ENCODE measurements around the gene POMGNT1.

The POMGNT1 gene

DNA sequence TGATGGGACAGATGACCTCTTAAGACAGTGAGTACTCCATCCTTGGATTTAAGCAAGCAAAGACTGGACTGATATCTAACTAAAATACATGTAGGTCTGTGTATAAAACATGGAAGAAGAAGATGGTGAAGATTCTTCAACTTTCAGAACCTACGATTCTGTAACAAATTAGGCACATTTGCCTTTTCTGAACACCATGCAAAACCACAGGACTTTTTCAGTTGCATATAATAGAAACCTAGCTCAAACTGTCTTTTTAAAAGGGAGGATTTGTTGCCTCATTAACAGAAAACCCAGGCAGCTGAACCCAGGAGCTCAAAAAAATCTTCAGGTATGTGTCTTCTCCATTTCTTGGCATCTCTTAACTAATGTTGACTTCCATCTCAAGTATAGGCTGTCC lies 38.0 kb downstream of the POMGNT1 start:
- Histone ChIP-seq H3K27me3 (ENCODE audit: insufficient read depth, poor library complexity, severe bottlenecking) (no peaks in the 10 kb centered on the region), H3K4me3 (replicated peaks; ENCODE audit: insufficient read depth, low read length) (no peak overlapping the region), H3K27ac (replicated peaks) (no peak overlapping the region)
- TF ChIP-seq GABPA (IDR thresholded peaks at IDR 0.05; ENCODE audit: low read depth) (no peak), SPI1 (IDR thresholded peaks at IDR 0.05; ENCODE audit: borderline replicate concordance, low read depth) (no peak), POLR2AphosphoS5 (IDR thresholded peaks at IDR 0.05; ENCODE audit: low read depth) (no peak)
- TF ChIP-seq, protein P1, sequence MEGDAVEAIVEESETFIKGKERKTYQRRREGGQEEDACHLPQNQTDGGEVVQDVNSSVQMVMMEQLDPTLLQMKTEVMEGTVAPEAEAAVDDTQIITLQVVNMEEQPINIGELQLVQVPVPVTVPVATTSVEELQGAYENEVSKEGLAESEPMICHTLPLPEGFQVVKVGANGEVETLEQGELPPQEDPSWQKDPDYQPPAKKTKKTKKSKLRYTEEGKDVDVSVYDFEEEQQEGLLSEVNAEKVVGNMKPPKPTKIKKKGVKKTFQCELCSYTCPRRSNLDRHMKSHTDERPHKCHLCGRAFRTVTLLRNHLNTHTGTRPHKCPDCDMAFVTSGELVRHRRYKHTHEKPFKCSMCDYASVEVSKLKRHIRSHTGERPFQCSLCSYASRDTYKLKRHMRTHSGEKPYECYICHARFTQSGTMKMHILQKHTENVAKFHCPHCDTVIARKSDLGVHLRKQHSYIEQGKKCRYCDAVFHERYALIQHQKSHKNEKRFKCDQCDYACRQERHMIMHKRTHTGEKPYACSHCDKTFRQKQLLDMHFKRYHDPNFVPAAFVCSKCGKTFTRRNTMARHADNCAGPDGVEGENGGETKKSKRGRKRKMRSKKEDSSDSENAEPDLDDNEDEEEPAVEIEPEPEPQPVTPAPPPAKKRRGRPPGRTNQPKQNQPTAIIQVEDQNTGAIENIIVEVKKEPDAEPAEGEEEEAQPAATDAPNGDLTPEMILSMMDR (IDR thresholded peaks at IDR 0.05; ENCODE audit: insufficient read depth, low read length): no peak
- TF ChIP-seq, protein P2, sequence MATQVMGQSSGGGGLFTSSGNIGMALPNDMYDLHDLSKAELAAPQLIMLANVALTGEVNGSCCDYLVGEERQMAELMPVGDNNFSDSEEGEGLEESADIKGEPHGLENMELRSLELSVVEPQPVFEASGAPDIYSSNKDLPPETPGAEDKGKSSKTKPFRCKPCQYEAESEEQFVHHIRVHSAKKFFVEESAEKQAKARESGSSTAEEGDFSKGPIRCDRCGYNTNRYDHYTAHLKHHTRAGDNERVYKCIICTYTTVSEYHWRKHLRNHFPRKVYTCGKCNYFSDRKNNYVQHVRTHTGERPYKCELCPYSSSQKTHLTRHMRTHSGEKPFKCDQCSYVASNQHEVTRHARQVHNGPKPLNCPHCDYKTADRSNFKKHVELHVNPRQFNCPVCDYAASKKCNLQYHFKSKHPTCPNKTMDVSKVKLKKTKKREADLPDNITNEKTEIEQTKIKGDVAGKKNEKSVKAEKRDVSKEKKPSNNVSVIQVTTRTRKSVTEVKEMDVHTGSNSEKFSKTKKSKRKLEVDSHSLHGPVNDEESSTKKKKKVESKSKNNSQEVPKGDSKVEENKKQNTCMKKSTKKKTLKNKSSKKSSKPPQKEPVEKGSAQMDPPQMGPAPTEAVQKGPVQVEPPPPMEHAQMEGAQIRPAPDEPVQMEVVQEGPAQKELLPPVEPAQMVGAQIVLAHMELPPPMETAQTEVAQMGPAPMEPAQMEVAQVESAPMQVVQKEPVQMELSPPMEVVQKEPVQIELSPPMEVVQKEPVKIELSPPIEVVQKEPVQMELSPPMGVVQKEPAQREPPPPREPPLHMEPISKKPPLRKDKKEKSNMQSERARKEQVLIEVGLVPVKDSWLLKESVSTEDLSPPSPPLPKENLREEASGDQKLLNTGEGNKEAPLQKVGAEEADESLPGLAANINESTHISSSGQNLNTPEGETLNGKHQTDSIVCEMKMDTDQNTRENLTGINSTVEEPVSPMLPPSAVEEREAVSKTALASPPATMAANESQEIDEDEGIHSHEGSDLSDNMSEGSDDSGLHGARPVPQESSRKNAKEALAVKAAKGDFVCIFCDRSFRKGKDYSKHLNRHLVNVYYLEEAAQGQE (IDR thresholded peaks at IDR 0.05; ENCODE audit: insufficient replicate concordance, low read depth): no peak
- no peak for DNase-seq (ENCODE audit: low read depth in 1 of 2, low spot score in 1 of 2)

DNA sequence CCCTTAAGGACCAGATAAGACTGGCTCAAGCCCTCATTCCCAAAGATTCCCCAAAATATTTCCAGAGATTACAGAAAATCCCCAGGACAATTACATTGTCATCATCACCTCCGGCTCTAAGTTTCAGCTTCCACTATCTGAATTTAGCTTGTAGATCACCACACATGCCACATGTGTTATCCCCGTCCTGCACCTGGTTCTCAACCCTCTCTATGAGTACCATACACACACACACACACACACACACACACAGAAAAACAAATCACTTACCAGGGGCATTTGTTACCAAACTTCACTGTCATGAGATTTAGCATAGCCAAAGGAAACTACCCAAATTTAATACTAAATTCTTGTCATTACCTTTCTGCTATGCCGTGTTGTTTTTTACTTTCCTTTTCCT lies 38.7 kb downstream of the POMGNT1 start:
- Histone ChIP-seq H3K27ac (replicated peaks) (no peak overlapping the region), H3K27me3 (ENCODE audit: insufficient read depth, poor library complexity, severe bottlenecking) (no peaks in the 10 kb centered on the region), H3K4me3 (replicated peaks; ENCODE audit: insufficient read depth, low read length) (no peak overlapping the region)
- TF ChIP-seq, protein P2 (IDR thresholded peaks at IDR 0.05; ENCODE audit: insufficient replicate concordance, low read depth): no peak
- TF ChIP-seq SPI1 (IDR thresholded peaks at IDR 0.05; ENCODE audit: borderline replicate concordance, low read depth) (no peak), POLR2AphosphoS5 (IDR thresholded peaks at IDR 0.05; ENCODE audit: low read depth) (no peak), GABPA (IDR thresholded peaks at IDR 0.05; ENCODE audit: low read depth) (no peak)
- no peak for DNase-seq (ENCODE audit: low read depth in 1 of 2, low spot score in 1 of 2)

DNA sequence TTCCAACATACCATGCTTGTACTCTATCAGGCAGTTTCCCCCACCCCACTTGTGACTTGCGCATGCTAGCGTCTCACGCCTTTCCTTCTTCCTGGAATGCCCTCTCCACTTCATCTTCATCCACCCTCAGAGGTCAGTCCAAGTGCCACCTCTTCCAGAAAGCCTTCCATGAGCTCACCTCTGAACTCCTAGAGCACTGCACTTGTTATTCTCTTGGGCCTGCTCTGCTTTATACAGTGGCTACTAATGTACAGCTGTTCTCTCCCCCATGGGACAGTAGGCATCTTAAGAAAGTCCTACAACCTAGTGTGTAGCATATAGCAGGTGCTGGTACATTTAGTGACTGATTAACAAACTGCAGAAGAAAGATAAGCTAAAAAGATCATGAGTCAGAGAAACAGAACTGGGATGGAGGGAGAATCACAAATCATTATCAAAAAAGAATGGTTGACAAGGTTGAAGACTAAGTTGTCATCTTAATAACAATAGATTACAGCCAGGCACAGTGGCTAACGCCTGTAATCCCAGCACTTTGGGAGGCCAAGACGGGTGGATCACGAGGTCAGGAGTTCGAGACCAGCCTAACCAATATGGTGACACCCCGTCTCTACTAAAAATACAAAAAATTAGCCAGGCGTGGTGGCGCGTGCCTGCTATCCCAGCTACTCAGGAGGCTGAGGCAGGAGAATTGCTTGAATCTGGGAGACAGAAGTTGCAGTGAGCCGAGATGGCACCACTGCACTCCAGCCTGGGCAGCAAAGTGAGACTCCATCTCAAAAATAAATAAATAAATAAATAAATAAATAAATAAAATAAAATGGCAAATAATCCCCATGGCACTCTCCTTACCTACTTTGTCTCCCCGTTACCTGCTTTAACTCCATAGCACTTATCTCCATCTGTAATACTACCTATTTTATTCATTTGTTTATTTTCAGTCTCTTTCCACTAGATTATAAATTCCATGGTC lies 39.6 kb downstream of the POMGNT1 start:
- H3K27me3 ChIP-seq (ENCODE audit: insufficient read depth, poor library complexity, severe bottlenecking): no peaks in the 10 kb centered on the region
- no peak overlapping the region for H3K27ac ChIP-seq (replicated peaks)
- H3K4me3 ChIP-seq (replicated peaks; ENCODE audit: insufficient read depth, low read length): no peak overlapping the region
- TF ChIP-seq, protein P2 (IDR thresholded peaks at IDR 0.05; ENCODE audit: insufficient replicate concordance, low read depth): no peak
- TF ChIP-seq POLR2AphosphoS5 (IDR thresholded peaks at IDR 0.05; ENCODE audit: low read depth) (no peak), GABPA (IDR thresholded peaks at IDR 0.05; ENCODE audit: low read depth) (no peak), SPI1 (IDR thresholded peaks at IDR 0.05; ENCODE audit: borderline replicate concordance, low read depth) (no peak)
- TF ChIP-seq, protein P1 (IDR thresholded peaks at IDR 0.05; ENCODE audit: insufficient read depth, low read length): no peak
- DNase-seq (ENCODE audit: low read depth in 1 of 2, low spot score in 1 of 2): no peak

All from HL-60 (cell line).